Activated naive CD4-positive, alpha-beta T cell treated with anti-CD3 and anti-CD28 coated beads, Interleukin-2, amount 50 U/mL, for 24 hours (primary cell): ENCODE measurements around the gene ABTB2.

Experiments used
- H3K27ac Mint-ChIP-seq: one replicate; pipeline ENCODE4 v1.8.0; 2021; ENCODE audit warnings: mild to moderate bottlenecking, mixed read lengths
- H3K27me3 Mint-ChIP-seq: one replicate; pipeline ENCODE4 v1.8.0; 2021; ENCODE audit warnings: mixed read lengths
- H3K36me3 Mint-ChIP-seq: one replicate; pipeline ENCODE4 v1.8.0; 2021; ENCODE audit warnings: mixed read lengths
- H3K4me1 Mint-ChIP-seq: one replicate; pipeline ENCODE4 v1.8.0; 2021; ENCODE audit warnings: mixed read lengths
- H3K4me3 Mint-ChIP-seq: one replicate; pipeline ENCODE4 v1.8.0; 2021; ENCODE audit warnings: mild to moderate bottlenecking, mixed read lengths
- H3K9me3 Mint-ChIP-seq: one replicate; pipeline ENCODE4 v1.8.0; 2021; ENCODE audit warnings: mixed read lengths

The ABTB2 gene

GRCh38 chr11:34174412-34175041, 183.3 kb downstream of the ABTB2 start:
- Mint-ChIP-seq H3K27me3 (no peaks in the 10 kb centered on the region), H3K36me3 (no peaks in the 10 kb centered on the region), H3K27ac (peak overlapping the region; percentile 79), H3K4me3 (peak overlapping the region; percentile 72), H3K4me1 (peaks cover 5% of the 10 kb centered on the region), H3K9me3 (no peaks in the 10 kb centered on the region)

GRCh38 chr11:34173050-34173449, 184.8 kb downstream of the ABTB2 start:
- no peak overlapping the region for H3K4me3 Mint-ChIP-seq
- no peaks in the 10 kb centered on the region for H3K27me3 Mint-ChIP-seq
- H3K4me1 Mint-ChIP-seq: peaks cover 5% of the 10 kb centered on the region
- H3K36me3 Mint-ChIP-seq: no peaks in the 10 kb centered on the region
- no peak overlapping the region for H3K27ac Mint-ChIP-seq
- no peaks in the 10 kb centered on the region for H3K9me3 Mint-ChIP-seq

DNA sequence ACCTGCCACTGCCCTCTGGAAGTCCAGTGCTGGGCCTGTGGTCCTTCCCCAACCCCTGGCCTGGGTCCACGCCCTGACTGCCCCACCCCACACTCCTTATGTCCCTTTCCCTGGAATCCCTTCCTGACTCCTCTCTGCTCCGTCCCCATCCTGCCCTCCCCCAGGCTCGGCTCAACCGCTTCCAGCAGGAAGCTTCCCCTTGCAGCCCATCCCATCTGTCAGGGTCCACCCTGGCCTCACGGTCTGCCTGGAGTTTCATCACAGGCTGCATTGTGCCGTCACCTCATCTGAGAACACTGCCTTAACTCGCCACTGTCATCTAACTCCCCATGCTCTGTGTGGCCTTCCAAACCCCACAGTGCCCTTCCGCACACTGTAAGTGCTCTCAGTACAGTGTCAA, 188.1 kb downstream of the ABTB2 start:
- H3K9me3 Mint-ChIP-seq: no peaks in the 10 kb centered on the region
- no peak overlapping the region for H3K4me3 Mint-ChIP-seq
- no peaks in the 10 kb centered on the region for H3K36me3 Mint-ChIP-seq
- H3K27ac Mint-ChIP-seq: no peak overlapping the region
- no peaks in the 10 kb centered on the region for H3K27me3 Mint-ChIP-seq
- H3K4me1 Mint-ChIP-seq: peaks cover 5% of the 10 kb centered on the region

DNA sequence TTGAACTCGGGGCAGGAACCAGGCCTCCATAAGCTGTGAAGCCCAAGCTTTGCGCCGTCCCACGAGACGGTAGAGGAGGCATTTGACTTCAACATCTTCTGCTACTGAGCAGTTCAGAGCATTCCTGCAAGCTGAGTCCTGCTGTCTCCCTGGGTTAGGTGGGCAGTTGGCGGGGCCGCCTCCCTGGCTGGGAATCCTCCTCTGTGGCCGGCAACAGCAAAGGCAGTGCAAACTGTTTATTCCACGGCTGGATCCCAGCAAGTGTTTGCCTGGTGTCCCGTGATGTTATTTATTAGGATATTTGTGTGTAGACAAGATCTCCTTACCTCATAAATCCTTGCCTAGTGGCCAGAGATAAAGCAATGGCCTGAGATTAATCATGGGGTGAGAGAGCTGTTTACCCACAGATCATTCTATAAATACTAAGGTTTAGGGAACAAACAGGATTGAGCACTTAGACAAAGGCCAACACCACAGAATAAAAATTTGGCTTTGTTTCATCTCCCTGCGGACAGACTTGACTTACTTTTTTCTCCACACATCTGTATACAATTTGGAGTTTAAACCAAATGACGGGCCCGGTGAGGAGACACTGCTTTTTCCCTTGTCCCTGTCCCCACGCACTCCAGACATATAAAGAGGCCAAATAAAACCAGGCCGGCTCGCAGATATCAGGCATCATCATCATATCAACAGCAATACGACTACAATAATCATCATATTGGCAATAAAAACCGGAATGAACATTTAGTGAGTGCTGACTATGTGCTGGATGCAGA, 189.0 kb downstream of the ABTB2 start:
- H3K27ac Mint-ChIP-seq: no peak overlapping the region
- no peaks in the 10 kb centered on the region for H3K36me3 Mint-ChIP-seq
- H3K9me3 Mint-ChIP-seq: no peaks in the 10 kb centered on the region
- H3K4me3 Mint-ChIP-seq: no peak overlapping the region
- H3K27me3 Mint-ChIP-seq: no peaks in the 10 kb centered on the region
- peaks cover 4% of the 10 kb centered on the region for H3K4me1 Mint-ChIP-seq

DNA sequence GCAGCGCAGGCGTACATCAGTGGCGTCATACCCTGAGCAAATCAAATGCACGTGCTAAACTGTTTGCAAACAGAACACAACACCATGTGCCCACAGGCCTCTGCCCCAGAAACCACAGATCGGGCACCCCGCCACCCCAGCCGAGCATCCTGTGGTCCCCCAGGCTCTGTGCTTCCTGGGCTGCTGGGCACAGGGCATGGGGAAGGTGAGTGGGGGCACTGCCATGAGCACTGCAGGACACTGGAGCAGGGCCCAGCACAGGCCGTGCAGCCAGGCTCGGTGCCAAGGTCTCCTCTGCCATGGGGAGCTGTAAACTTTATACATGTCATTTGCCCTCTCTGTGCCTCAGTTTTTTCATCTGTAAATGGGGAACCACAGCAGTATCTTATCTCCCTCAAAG, 189.8 kb downstream of the ABTB2 start:
- Mint-ChIP-seq H3K4me3 (no peak overlapping the region), H3K27ac (no peak overlapping the region), H3K27me3 (no peaks in the 10 kb centered on the region), H3K36me3 (no peaks in the 10 kb centered on the region), H3K9me3 (no peaks in the 10 kb centered on the region), H3K4me1 (no peaks in the 10 kb centered on the region)

DNA sequence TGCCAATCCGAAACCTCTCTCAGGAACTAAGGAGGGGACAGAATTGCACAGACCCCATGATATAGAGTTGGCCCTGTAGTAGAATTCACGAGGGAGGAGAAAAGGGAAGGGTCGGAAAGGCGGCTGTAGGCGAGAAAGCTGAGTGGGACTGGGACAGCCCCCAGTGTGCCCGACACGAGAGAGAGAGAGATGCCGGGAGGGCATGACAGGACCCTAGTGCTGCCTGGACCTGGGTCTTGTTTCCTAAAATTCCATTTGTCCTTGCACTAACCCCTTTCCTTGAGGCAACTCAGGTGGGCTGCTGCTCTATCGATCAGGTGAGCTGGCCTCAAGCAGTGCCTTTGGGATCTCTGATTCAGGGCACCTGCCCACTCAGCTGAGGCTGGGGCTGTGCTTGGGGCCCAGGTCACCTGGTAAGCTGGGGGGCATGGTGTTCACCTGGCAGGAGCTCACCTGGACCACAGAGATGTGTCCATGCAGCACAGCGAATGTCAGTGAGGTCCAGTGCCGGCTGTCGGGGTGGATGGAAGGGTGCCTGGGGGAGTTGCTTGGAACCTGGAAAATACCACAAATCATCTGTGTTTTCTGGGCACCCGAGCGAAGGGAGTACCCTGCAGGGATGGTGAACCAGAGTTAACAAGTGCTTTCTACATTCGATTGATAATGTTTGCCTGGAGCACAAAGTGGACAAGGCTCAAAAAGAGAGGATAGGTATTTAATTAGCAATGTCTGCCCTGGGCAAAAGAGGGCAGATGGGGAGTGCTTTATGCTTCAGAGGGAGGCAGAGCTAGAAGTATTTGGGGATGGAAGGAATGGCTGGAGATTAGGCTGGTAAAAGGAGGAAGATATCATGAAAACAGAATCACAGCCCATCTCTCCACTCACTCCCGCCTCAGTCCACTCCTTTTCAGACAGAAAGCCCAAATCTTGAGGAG, 190.7 kb downstream of the ABTB2 start:
- H3K4me1 Mint-ChIP-seq: no peaks in the 10 kb centered on the region
- no peaks in the 10 kb centered on the region for H3K36me3 Mint-ChIP-seq
- no peak overlapping the region for H3K4me3 Mint-ChIP-seq
- no peaks in the 10 kb centered on the region for H3K9me3 Mint-ChIP-seq
- no peak overlapping the region for H3K27ac Mint-ChIP-seq
- no peaks in the 10 kb centered on the region for H3K27me3 Mint-ChIP-seq

DNA sequence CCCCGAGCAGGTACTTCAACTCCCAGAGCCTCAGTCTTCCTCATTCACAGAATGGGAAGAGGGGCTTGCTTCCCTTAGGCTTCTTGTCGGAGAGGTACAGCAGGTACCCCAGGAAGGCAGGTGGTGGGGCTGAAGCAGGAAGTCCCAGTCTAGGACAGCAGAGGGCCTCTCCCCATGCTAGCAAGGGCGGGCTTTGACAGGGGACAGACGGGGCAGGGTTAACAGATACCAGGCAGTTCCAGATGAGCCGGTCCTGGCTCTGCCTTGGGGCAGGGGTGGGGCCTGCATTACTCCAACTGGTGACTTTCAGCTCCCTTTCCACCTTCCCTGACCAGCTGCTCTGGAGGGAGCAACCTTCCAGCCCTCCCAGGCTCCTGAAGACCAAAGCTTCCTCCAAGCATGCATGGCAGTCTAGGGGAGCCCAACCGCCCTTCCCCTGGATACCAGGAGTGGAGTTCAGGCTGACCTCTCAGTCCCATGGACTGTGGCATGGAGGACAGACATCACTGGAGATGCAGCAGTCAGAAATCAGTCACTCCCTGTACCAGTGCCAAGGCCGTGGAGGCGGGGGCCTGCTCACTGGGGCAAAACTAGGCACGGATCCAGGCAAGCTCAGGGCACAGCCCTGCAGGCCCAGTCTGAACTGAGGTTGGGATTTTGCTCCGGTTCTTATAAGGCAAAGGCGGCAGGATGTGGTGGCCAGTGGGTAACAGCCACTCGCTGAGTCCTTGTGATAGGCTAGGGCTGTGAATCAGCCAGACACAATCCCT, 191.8 kb downstream of the ABTB2 start:
- no peaks in the 10 kb centered on the region for H3K27me3 Mint-ChIP-seq
- no peaks in the 10 kb centered on the region for H3K36me3 Mint-ChIP-seq
- no peak overlapping the region for H3K27ac Mint-ChIP-seq
- no peaks in the 10 kb centered on the region for H3K9me3 Mint-ChIP-seq
- no peaks in the 10 kb centered on the region for H3K4me1 Mint-ChIP-seq
- H3K4me3 Mint-ChIP-seq: no peak overlapping the region

- Mint-ChIP-seq H3K27me3 (no peaks in the 10 kb centered on the region), H3K4me3 (no peak overlapping the region), H3K36me3 (no peaks in the 10 kb centered on the region), H3K9me3 (no peaks in the 10 kb centered on the region), H3K27ac (no peak overlapping the region), H3K4me1 (no peaks in the 10 kb centered on the region)
These were observed 192.7 kb downstream of the ABTB2 start for GRCh38 chr11:34165121-34165520.

- Mint-ChIP-seq H3K4me3 (no peak overlapping the region), H3K27me3 (no peaks in the 10 kb centered on the region), H3K4me1 (no peaks in the 10 kb centered on the region), H3K36me3 (no peaks in the 10 kb centered on the region), H3K9me3 (no peaks in the 10 kb centered on the region), H3K27ac (no peak overlapping the region)
These were observed 195.0 kb downstream of the ABTB2 start for GRCh38 chr11:34162856-34163255.

DNA sequence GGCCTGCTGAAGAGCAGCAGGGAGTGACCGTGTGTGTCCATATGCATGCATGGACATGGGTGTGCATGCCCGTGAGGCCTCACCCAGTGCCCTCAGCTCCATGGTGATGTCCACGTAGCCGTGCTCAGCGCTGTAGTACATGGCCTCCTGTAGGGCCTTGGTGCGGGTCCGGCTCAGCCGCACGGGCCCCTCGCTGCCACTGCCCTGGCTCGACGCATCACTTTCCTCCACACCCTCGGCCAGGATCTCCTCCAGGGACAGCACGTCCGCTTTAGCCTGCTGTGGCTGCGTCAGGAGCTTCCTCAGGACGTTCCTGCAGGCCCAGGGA, 195.4 kb downstream of the ABTB2 start:
- Mint-ChIP-seq H3K27ac (no peak overlapping the region), H3K36me3 (no peaks in the 10 kb centered on the region), H3K4me1 (no peaks in the 10 kb centered on the region), H3K27me3 (no peaks in the 10 kb centered on the region), H3K9me3 (no peaks in the 10 kb centered on the region), H3K4me3 (no peak overlapping the region)

DNA sequence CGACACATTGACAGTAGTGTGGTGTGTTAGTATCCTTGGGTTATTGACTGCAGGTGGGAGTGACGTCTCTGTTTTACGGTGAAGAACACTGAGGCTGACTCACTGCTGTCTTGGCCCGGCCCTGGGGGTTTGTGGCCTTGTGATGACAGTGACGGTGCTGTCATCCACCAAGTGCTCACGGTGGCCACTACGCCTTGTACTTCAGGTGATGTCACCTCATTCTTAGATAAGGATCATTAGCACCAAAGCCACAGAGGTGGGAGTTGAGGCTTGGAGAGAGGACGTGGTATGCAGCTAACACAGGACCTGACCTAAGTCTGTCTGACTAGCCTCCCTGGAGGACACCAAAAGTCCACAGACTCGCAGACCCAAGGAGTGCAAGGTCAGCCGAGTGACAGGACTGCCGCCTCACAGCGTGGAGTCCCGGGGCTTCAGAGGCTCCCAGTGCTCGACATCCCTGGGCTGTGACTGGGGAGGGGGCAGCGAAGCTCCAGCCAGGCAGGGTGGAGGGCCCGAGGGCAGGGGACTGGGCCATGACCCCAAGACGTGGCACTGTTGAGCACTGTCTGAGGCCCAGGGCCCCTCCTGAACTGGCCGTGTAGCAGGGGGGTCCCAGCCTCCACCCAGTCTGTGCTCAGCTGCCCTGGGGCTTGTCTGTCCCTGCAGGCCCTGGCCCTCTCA, 195.9 kb downstream of the ABTB2 start:
- no peak overlapping the region for H3K27ac Mint-ChIP-seq
- no peaks in the 10 kb centered on the region for H3K9me3 Mint-ChIP-seq
- H3K4me1 Mint-ChIP-seq: no peaks in the 10 kb centered on the region
- no peaks in the 10 kb centered on the region for H3K27me3 Mint-ChIP-seq
- no peaks in the 10 kb centered on the region for H3K36me3 Mint-ChIP-seq
- H3K4me3 Mint-ChIP-seq: no peak overlapping the region

- Mint-ChIP-seq H3K27me3 (no peaks in the 10 kb centered on the region), H3K27ac (no peak overlapping the region), H3K36me3 (no peaks in the 10 kb centered on the region), H3K4me1 (no peaks in the 10 kb centered on the region), H3K4me3 (no peak overlapping the region), H3K9me3 (no peaks in the 10 kb centered on the region)
These were observed 196.4 kb downstream of the ABTB2 start for GRCh38 chr11:34161361-34161760.

GRCh38 chr11:34160791-34161190, 197.0 kb downstream of the ABTB2 start:
- no peaks in the 10 kb centered on the region for H3K9me3 Mint-ChIP-seq
- no peaks in the 10 kb centered on the region for H3K27me3 Mint-ChIP-seq
- no peaks in the 10 kb centered on the region for H3K36me3 Mint-ChIP-seq
- no peak overlapping the region for H3K4me3 Mint-ChIP-seq
- H3K4me1 Mint-ChIP-seq: no peaks in the 10 kb centered on the region
- no peak overlapping the region for H3K27ac Mint-ChIP-seq

- no peak overlapping the region for H3K27ac Mint-ChIP-seq
- no peaks in the 10 kb centered on the region for H3K36me3 Mint-ChIP-seq
- H3K4me1 Mint-ChIP-seq: no peaks in the 10 kb centered on the region
- no peak overlapping the region for H3K4me3 Mint-ChIP-seq
- H3K27me3 Mint-ChIP-seq: no peaks in the 10 kb centered on the region
- H3K9me3 Mint-ChIP-seq: no peaks in the 10 kb centered on the region
These were observed 197.6 kb downstream of the ABTB2 start for GRCh38 chr11:34160049-34160721.
